Sigmoid colon (tissue), 4 donors: ENCODE measurements around the gene TIMP1.

Source experiments
- CTCF ChIP-seq, 4 experiments: fragments of 450-650 bp in 3 of 4; fragments of 200-600 bp in 1 of 4; IDR thresholded peaks; one replicate each; pipeline ENCODE4 v1.5.1; 2016 to 2019; ENCODE audit warnings: antibody characterized with exemption in 4 of 4, mild to moderate bottlenecking in 3 of 4, moderate library complexity in 2 of 4
- POLR2AphosphoS5 ChIP-seq, 4 donors: sonication (generic); formaldehyde crosslinking; IDR thresholded peaks; one replicate each; pipeline ENCODE4 v1.6.1; 2017; ENCODE audit warnings: antibody characterized with exemption in 4 of 4

GRCh38 chrX:47625365-47625764 lies 43.1 kb downstream of the TIMP1 start:
- TF ChIP-seq CTCF (IDR thresholded peaks at IDR 0.05) (no peak), POLR2AphosphoS5 (IDR thresholded peaks at IDR 0.05) (no peak)
